ENCODE data around the gene KSR1. TPM values are rescaled to one million over a fixed set of nuclear protein-coding genes. Genes with fewer than 3 reads are reported as not detected.

The KSR1 gene
- total and polyA plus RNA-seq, 9 of the 15 experiments (the other 6 are each of a cell fraction or from before 2014, with no cell fraction given), result 1.4 to 51.7 (median 18.4) TPM

DNA sequence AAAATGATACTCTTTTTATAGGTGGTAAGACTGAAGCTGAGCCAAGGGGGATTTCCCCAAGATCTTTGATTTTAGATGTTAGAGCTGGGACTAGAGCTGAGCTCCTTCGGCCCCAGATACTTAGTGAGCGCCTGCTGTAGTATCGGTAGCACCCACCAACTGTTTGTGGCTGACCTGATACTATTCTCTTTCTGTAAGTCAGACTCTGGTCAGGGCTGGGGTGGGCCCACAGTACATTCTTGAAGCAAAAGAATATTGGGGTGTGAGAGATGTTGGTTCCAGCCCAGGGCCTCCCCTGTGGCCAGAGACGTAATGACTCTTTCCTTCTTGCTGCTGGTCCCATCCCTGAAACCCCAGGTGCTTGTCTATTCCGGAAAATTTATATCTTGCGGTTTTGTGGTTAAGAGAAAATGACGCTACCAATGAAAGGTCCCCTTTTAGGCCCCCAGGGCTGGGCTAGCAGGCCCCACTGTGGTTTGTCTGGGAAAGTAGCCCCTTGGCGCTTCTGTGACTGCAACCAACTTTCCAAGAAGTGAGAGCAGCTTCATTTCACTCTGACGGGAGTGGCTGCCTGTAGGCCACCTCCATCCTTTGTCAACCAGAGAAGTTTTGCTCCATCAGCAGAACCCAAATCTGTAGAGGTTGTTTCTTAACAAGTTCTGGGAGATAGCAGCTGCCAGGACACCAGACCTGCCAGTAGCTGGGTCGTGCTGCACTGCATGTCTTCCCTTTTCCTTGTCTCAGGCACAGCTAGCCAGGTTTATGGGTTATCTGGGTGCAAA is 88.3 kb downstream of the KSR1 start (continued):
- TF ChIP-seq ZNF444 (CRISPR knock-in tag; IDR thresholded peaks at IDR 0.05) (no peak), CBFA2T3 (IDR thresholded peaks at IDR 0.05) (peak; percentile 82), JUN (IDR thresholded peaks at IDR 0.05; ENCODE audit: borderline replicate concordance, low read depth, low read length) (peak; percentile 51; the same call in 1 of the 2 replicates), JUN (CRISPR knock-in tag; IDR thresholded peaks at IDR 0.05; ENCODE audit: borderline replicate concordance) (no peak), NR3C1 (CRISPR knock-in tag; IDR thresholded peaks at IDR 0.05) (no peak), PCBP1 (IDR thresholded peaks at IDR 0.05; ENCODE audit: low read depth, low read length, poor library complexity, severe bottlenecking) (no peak), NFATC3 (IDR thresholded peaks at IDR 0.05) (no peak), GABPA (tag; conservative IDR thresholded peaks at IDR 0.05; ENCODE audit: low read depth) (no peak), DPF2 (IDR thresholded peaks at IDR 0.05) (peak; percentile 61), HMG20B (CRISPR knock-in tag; IDR thresholded peaks at IDR 0.05) (no peak), ETS2 (tag; IDR thresholded peaks at IDR 0.05; ENCODE audit: borderline replicate concordance, poor library complexity, severe bottlenecking) (no peak), MEF2D (tag; conservative IDR thresholded peaks at IDR 0.05; ENCODE audit: low read depth) (no peak), KAT7 (CRISPR knock-in tag; IDR thresholded peaks at IDR 0.05; ENCODE audit: borderline replicate concordance) (no peak), KLF6 (CRISPR knock-in tag; IDR thresholded peaks at IDR 0.05; ENCODE audit: borderline replicate concordance) (no peak), ZNF311 (CRISPR knock-in tag; IDR thresholded peaks at IDR 0.05) (0 out of 2 replicates have a peak, but pooled peaks have one; percentile 28), TFAM (CRISPR knock-in tag; conservative IDR thresholded peaks at IDR 0.05) (no peak), NCOA6 (IDR thresholded peaks at IDR 0.05) (no peak), PRPF4 (IDR thresholded peaks at IDR 0.05; ENCODE audit: insufficient read depth, low read depth, low read length, poor library complexity, severe bottlenecking) (no peak), NELFE (IDR thresholded peaks at IDR 0.05; ENCODE audit: insufficient read depth, insufficient read length) (no peak), CHCHD3 (CRISPR knock-in tag; IDR thresholded peaks at IDR 0.05) (no peak)
- TF ChIP-seq, protein P1, sequence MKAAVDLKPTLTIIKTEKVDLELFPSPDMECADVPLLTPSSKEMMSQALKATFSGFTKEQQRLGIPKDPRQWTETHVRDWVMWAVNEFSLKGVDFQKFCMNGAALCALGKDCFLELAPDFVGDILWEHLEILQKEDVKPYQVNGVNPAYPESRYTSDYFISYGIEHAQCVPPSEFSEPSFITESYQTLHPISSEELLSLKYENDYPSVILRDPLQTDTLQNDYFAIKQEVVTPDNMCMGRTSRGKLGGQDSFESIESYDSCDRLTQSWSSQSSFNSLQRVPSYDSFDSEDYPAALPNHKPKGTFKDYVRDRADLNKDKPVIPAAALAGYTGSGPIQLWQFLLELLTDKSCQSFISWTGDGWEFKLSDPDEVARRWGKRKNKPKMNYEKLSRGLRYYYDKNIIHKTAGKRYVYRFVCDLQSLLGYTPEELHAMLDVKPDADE (conservative IDR thresholded peaks at IDR 0.05; ENCODE audit: control insufficient read depth, low read depth, low read length), result 0 out of 2 replicates have a peak, but pooled peaks have one; percentile 43
- TF ChIP-seq, protein P2, sequence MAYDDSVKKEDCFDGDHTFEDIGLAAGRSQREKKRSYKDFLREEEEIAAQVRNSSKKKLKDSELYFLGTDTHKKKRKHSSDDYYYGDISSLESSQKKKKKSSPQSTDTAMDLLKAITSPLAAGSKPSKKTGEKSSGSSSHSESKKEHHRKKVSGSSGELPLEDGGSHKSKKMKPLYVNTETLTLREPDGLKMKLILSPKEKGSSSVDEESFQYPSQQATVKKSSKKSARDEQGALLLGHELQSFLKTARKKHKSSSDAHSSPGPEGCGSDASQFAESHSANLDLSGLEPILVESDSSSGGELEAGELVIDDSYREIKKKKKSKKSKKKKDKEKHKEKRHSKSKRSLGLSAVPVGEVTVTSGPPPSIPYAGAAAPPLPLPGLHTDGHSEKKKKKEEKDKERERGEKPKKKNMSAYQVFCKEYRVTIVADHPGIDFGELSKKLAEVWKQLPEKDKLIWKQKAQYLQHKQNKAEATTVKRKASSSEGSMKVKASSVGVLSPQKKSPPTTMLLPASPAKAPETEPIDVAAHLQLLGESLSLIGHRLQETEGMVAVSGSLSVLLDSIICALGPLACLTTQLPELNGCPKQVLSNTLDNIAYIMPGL (CRISPR knock-in tag; IDR thresholded peaks at IDR 0.05), result no peak
- TF ChIP-seq, protein P3, sequence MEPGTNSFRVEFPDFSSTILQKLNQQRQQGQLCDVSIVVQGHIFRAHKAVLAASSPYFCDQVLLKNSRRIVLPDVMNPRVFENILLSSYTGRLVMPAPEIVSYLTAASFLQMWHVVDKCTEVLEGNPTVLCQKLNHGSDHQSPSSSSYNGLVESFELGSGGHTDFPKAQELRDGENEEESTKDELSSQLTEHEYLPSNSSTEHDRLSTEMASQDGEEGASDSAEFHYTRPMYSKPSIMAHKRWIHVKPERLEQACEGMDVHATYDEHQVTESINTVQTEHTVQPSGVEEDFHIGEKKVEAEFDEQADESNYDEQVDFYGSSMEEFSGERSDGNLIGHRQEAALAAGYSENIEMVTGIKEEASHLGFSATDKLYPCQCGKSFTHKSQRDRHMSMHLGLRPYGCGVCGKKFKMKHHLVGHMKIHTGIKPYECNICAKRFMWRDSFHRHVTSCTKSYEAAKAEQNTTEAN (CRISPR knock-in tag; IDR thresholded peaks at IDR 0.05), result no peak
